H1 (cell line): Measurements from ENCODE around the gene SLC39A9. TPM values are rescaled to one million over a fixed set of nuclear protein-coding genes. Genes with fewer than 3 reads are reported as not detected.

Experiments used
- CTCF ChIA-PET: fragments of 300-600 bp; sonication (Branson Sonifier 250); formaldehyde crosslinking; loops from one replicate; lab custom pipeline; 2021; ENCODE audit not compliant: partially characterized antibody; lab: Charles Lee
- POLR2A ChIA-PET: fragments of 300-600 bp; sonication (Branson Sonifier 250); formaldehyde crosslinking; loops from one replicate; lab custom pipeline; 2021; ENCODE audit warnings: inconsistent platforms; ENCODE audit not compliant: partially characterized antibody; lab: Charles Lee
- DNase-seq, 2 experiments: peaks; one replicate each; pipeline versions ENCODE4 v3.0.0 to v3.0.0-alpha.2; 2010 to 2022; ENCODE audit warnings: low spot score in 2 of 2, low read depth in 1 of 2, mixed read lengths in 1 of 2
- FAIRE-seq: peaks from 2 replicates; lab custom pipeline; 2011; peaks lifted over from hg19 to GRCh38; lab: Jason Lieb, UNC
- H2AFZ ChIP-seq: 2 replicates; pipeline ENCODE4 v1.8.1; 2012; ENCODE audit warnings: low read length, inconsistent platforms
- H2AK5ac ChIP-seq: 2 replicates; pipeline ENCODE4 v1.6.1; 2013; ENCODE audit warnings: low read depth, low read length
- H2BK120ac ChIP-seq: replicated peaks from 2 replicates; pipeline ENCODE3; 2013; ENCODE audit warnings: low read depth, low read length, inconsistent platforms
- H2BK12ac ChIP-seq: 2 replicates; pipeline ENCODE4 v1.6.1; 2013; ENCODE audit warnings: low read depth, low read length
- H2BK15ac ChIP-seq: 2 replicates; pipeline ENCODE4 v1.6.1; 2013; ENCODE audit warnings: low read length
- H2BK20ac ChIP-seq: 2 replicates; pipeline ENCODE4 v1.6.1; 2013; ENCODE audit warnings: low read length
- H2BK5ac ChIP-seq: 2 replicates; pipeline ENCODE4 v1.6.1; 2013; ENCODE audit warnings: low read depth, low read length
- H3K14ac ChIP-seq: 2 replicates; pipeline ENCODE4 v1.6.1; 2013; ENCODE audit warnings: inconsistent platforms; ENCODE audit not compliant: insufficient read length
- H3K18ac ChIP-seq: 2 replicates; pipeline ENCODE4 v1.6.1; 2013; ENCODE audit warnings: low read length; ENCODE audit errors: extremely low read depth
- H3K23ac ChIP-seq: 2 replicates; pipeline ENCODE4 v1.6.1; 2013; ENCODE audit warnings: inconsistent platforms; ENCODE audit not compliant: insufficient read length
- H3K23me2 ChIP-seq: 2 replicates; pipeline ENCODE4 v1.6.1; 2013; ENCODE audit warnings: low read depth, low read length
- H3K27ac ChIP-seq: 2 replicates; pipeline ENCODE4 v1.6.1; 2011; ENCODE audit warnings: low read depth, low read length, inconsistent platforms
- H3K27me3 ChIP-seq, 4 experiments: replicated peaks in 1 of 4; 1 replicate in 1 of 4; 2 replicates in 3 of 4; pipeline versions ENCODE4 v1.6.1 to v1.8.1; 2011 to 2013; ENCODE audit warnings: low read length in 3 of 4, mild to moderate bottlenecking in 3 of 4, inconsistent platforms in 2 of 4, mixed read lengths in 2 of 4, moderate library complexity in 1 of 4; ENCODE audit not compliant: control insufficient read depth in 3 of 4, insufficient read depth in 3 of 4; ENCODE audit errors: extremely low read depth in 1 of 4
- H3K36me3 ChIP-seq, 4 experiments: 2 replicates each; pipeline versions ENCODE4 v1.6.1 to v1.8.1; 2011 to 2013; ENCODE audit warnings: mild to moderate bottlenecking in 4 of 4, low read length in 3 of 4, moderate library complexity in 2 of 4, control low read depth in 1 of 4, inconsistent platforms in 1 of 4; ENCODE audit not compliant: insufficient read depth in 4 of 4, control insufficient read depth in 2 of 4
- H3K4ac ChIP-seq: replicated peaks from 2 replicates; pipeline ENCODE3; 2013; ENCODE audit warnings: low read length, low read depth, mixed read lengths, inconsistent platforms; ENCODE audit not compliant: insufficient read length
- H3K4me1 ChIP-seq, 4 experiments: replicated peaks in 1 of 4; 1 replicate in 1 of 4; 2 replicates in 3 of 4; pipeline versions ENCODE4 v1.6.1 to v1.8.1; 2011 to 2013; ENCODE audit warnings: low read length in 3 of 4, inconsistent platforms in 2 of 4, mixed read lengths in 1 of 4; ENCODE audit not compliant: insufficient read depth in 4 of 4, control insufficient read depth in 3 of 4
- H3K4me2 ChIP-seq, 2 experiments: 2 replicates each; pipeline versions ENCODE4 v1.6.1 to v1.8.1; 2011 to 2013; ENCODE audit warnings: low read depth in 2 of 2, low read length in 2 of 2, control low read depth in 1 of 2, inconsistent platforms in 1 of 2, mild to moderate bottlenecking in 1 of 2; ENCODE audit not compliant: insufficient read depth in 1 of 2
- H3K4me3 ChIP-seq, 4 experiments: fragments of 200-600, 300-600 bp in 1 of 4; sonication (generic), shearing (Covaris generic), sonication (Bioruptor Twin) in 1 of 4; 2 replicates each; pipeline versions ENCODE4 v1.5.1 to v1.8.1; 2011 to 2016; ENCODE audit warnings: low read length in 4 of 4, low read depth in 3 of 4, control low read depth in 2 of 4, inconsistent platforms in 2 of 4, mild to moderate bottlenecking in 2 of 4, mixed read lengths in 1 of 4, moderate library complexity in 1 of 4; ENCODE audit not compliant: insufficient read depth in 2 of 4; ENCODE audit errors: extremely low read depth in 1 of 4
- H3K56ac ChIP-seq: replicated peaks from 2 replicates; pipeline ENCODE3; 2013; ENCODE audit warnings: low read depth, mild to moderate bottlenecking, mixed read lengths, low read length, inconsistent platforms; ENCODE audit not compliant: insufficient read length
- H3K79me1 ChIP-seq: 2 replicates; pipeline ENCODE4 v1.6.1; 2013; ENCODE audit warnings: low read depth, low read length, control low read depth
- H3K79me2 ChIP-seq, 2 experiments: 2 replicates each; pipeline versions ENCODE4 v1.6.1 to v1.8.1; 2012 to 2013; ENCODE audit warnings: low read length in 2 of 2, mild to moderate bottlenecking in 2 of 2, inconsistent platforms in 1 of 2; ENCODE audit not compliant: insufficient read depth in 2 of 2, control insufficient read depth in 1 of 2
- H3K9ac ChIP-seq, 4 experiments: replicated peaks in 1 of 4; 1 replicate in 1 of 4; 2 replicates in 3 of 4; pipeline versions ENCODE4 v1.6.1 to v1.8.1; 2011 to 2013; ENCODE audit warnings: low read depth in 3 of 4, low read length in 3 of 4, control low read depth in 2 of 4, mild to moderate bottlenecking in 2 of 4, moderate library complexity in 2 of 4, inconsistent platforms in 1 of 4; ENCODE audit errors: extremely low read depth in 1 of 4
- H3K9me3 ChIP-seq, 2 experiments: 2 replicates each; pipeline versions ENCODE4 v1.6.1 to v1.8.1; 2012 to 2013; ENCODE audit warnings: mild to moderate bottlenecking in 2 of 2, moderate library complexity in 2 of 2, control low read depth in 1 of 2, inconsistent platforms in 1 of 2, low read depth in 1 of 2, low read length in 1 of 2, mixed read lengths in 1 of 2; ENCODE audit not compliant: insufficient read depth in 2 of 2
- H4K20me1 ChIP-seq, 2 experiments: replicated peaks in 1 of 2; 2 replicates each; pipeline versions ENCODE3 to v1.8.1; 2011 to 2013; ENCODE audit warnings: inconsistent platforms in 2 of 2, low read length in 2 of 2, mild to moderate bottlenecking in 1 of 2; ENCODE audit not compliant: insufficient read depth in 2 of 2, control insufficient read depth in 1 of 2
- H4K5ac ChIP-seq: 2 replicates; pipeline ENCODE4 v1.6.1; 2013; ENCODE audit warnings: low read length, low read depth, mixed read lengths, inconsistent platforms; ENCODE audit not compliant: insufficient read length
- H4K8ac ChIP-seq: 2 replicates; pipeline ENCODE4 v1.8.0; 2013; ENCODE audit warnings: mild to moderate bottlenecking, moderate library complexity, low read length, inconsistent platforms; ENCODE audit not compliant: insufficient read depth; ENCODE audit errors: extremely low read depth
- H4K91ac ChIP-seq: replicated peaks from 2 replicates; pipeline ENCODE3; 2013; ENCODE audit warnings: low read length, mixed read lengths, inconsistent platforms; ENCODE audit not compliant: insufficient read length
- ASH2L ChIP-seq: fragments of 200-600, 300-600 bp; sonication (generic); IDR thresholded peaks from one replicate; pipeline ENCODE4 v1.7.1; 2017; ENCODE audit warnings: low read length
- BCL11A ChIP-seq, 2 experiments: IDR thresholded peaks; one replicate each; pipeline ENCODE4 v1.6.1; 2011; ENCODE audit warnings: low read depth in 2 of 2, low read length in 2 of 2, mild to moderate bottlenecking in 2 of 2
- E2F6 ChIP-seq: IDR thresholded peaks from 2 replicates; pipeline ENCODE4 v1.6.1; 2012; ENCODE audit warnings: inconsistent platforms
- MAFK ChIP-seq: IDR thresholded peaks from 2 replicates; pipeline ENCODE4 v1.6.1; 2012; ENCODE audit warnings: low read depth, mild to moderate bottlenecking, improper control_type of control experiment, low read length
- RNF2 ChIP-seq: fragments of 200-900, 300-1000 bp; sonication (generic); IDR thresholded peaks from 2 replicates; pipeline ENCODE4 v1.7.1; 2016; ENCODE audit warnings: borderline replicate concordance, low read depth, mild to moderate bottlenecking, antibody characterized with exemption, low read length; ENCODE audit not compliant: poor library complexity, severe bottlenecking; ENCODE audit errors: missing control alignments
- RXRA ChIP-seq: IDR thresholded peaks from 2 replicates; pipeline ENCODE4 v1.6.1; 2011; ENCODE audit warnings: low read depth, mild to moderate bottlenecking, low read length, moderate library complexity; ENCODE audit not compliant: insufficient read depth
- SP2 ChIP-seq: IDR thresholded peaks from 2 replicates; pipeline ENCODE4 v1.6.1; 2012; ENCODE audit warnings: mild to moderate bottlenecking, low read length, inconsistent platforms
- SP4 ChIP-seq: IDR thresholded peaks from 2 replicates; pipeline ENCODE4 v1.6.1; 2012; ENCODE audit warnings: low read length, inconsistent platforms
- TAF7 ChIP-seq: optimal IDR thresholded peaks from 2 replicates; pipeline ENCODE3; 2011; ENCODE audit warnings: low read depth, mild to moderate bottlenecking, inconsistent platforms, low read length, moderate library complexity, borderline replicate concordance
- WGBS, 2 experiments: shearing (Covaris generic) in 1 of 2; methylation state at CpG; one replicate each; pipeline versions ENCODE4 v1.1.6 to v1.1.7; 2013 to 2015; ENCODE audit warnings: low lambda C conversion rate in 2 of 2, mixed read lengths in 2 of 2, inconsistent platforms in 1 of 2, low coverage in 1 of 2, missing lambda C conversion rate in 1 of 2; ENCODE audit not compliant: insufficient replicate concordance in 2 of 2, insufficient coverage in 1 of 2, insufficient read length in 1 of 2; ENCODE audit errors: extremely low coverage in 1 of 2, missing lambda C conversion rate in 1 of 2; 5-methylcytosine and 5-hydroxymethylcytosine counted together
- polyA plus RNA-seq, 7 experiments: library from polyadenylated mRNA; depleted of rRNA in 3 of 7; stranded (reverse) in 5 of 7; unstranded in 2 of 7; fragments of >200 nt in 5 of 7; fragments of 200-250 nt in 2 of 7; gene quantifications; 1 replicate in 5 of 7; 2 replicates in 1 of 7; 4 replicates in 1 of 7; pipeline versions ENCODE4 v1.2.1 to v1.2.3, GENCODE V29; 2011 to 2013; ENCODE audit warnings: missing spikeins in 2 of 7, mixed read lengths in 2 of 7
- total RNA-seq: library from RNA; stranded (reverse); fragmentation: NEBNext Ultra II Directional; extraction: Animal tissue kit (Norgen Biotek cat#: 25700); gene quantifications from 2 replicates; pipeline ENCODE4 v1.2.1, GENCODE V29; 2021

The SLC39A9 gene
- total and polyA plus RNA-seq, 2 of the 8 experiments (the other 6 are each of a cell fraction or from before 2014, with no cell fraction given) = 31.0 to 44.2 TPM

GRCh38 chr14:69355607-69356281 is 42.7 kb upstream of the SLC39A9 start:
- H3K79me2 ChIP-seq = no peaks in the 10 kb centered on the region
- no peak overlapping the region for H3K9ac ChIP-seq
- H2BK120ac ChIP-seq = no peak overlapping the region
- H3K4ac ChIP-seq = no peak overlapping the region
- no peak overlapping the region for H3K18ac ChIP-seq
- no peak overlapping the region for H3K4me2 ChIP-seq
- FAIRE-seq (no peak), DNase-seq (no peak)
- H2AFZ ChIP-seq = no peak overlapping the region
- H4K20me1 ChIP-seq = peaks cover 0 to 1% of the 10 kb centered on the region in 2 experiments
- H3K36me3 ChIP-seq = no peaks in the 10 kb centered on the region
- H3K9me3 ChIP-seq = no peaks in the 10 kb centered on the region
- no peak overlapping the region for H4K91ac ChIP-seq
- no peak overlapping the region for H2BK20ac ChIP-seq
- no peaks in the 10 kb centered on the region for H3K23me2 ChIP-seq
- 87% methylated on average over 6 of the region's 6 CpGs; no CpG with 5 or more reads in 1 of the 2 experiments for WGBS, 2 experiments
- TF ChIP-seq ASH2L (no peak), TAF7 (no peak), RXRA (no peak), E2F6 (no peak), MAFK (no peak), SP4 (no peak), RNF2 (no peak), SP2 (no peak), BCL11A (IDR thresholded peaks at IDR 0.05; ENCODE audit: low read depth in 2 of 2, low read length in 2 of 2) (no peak)
- H3K14ac ChIP-seq = no peak overlapping the region
- no peak overlapping the region for H3K4me3 ChIP-seq
- no peak overlapping the region for H2BK12ac ChIP-seq
- no peak overlapping the region for H2AK5ac ChIP-seq
- H4K8ac ChIP-seq = no peak overlapping the region
- no peak overlapping the region for H3K27ac ChIP-seq
- CTCF ChIA-PET = interaction anchor here (1.9 to 6.2 kb wide), 3 partner anchors 9 to 113 kb away, joined by 5 to 54 read pairs (median 24); no protein-coding TSS in a partner anchor
- no peaks in the 10 kb centered on the region; the same call in 1 of the 2 replicates for H3K79me1 ChIP-seq
- H3K23ac ChIP-seq = no peak overlapping the region
- no peak overlapping the region for H2BK15ac ChIP-seq
- H4K5ac ChIP-seq = no peak overlapping the region
- H2BK5ac ChIP-seq = no peak overlapping the region
- H3K4me1 ChIP-seq = peaks cover 0 to 4% (median under 1%) of the 10 kb centered on the region in 4 experiments; a peak in 2 of 7 replicates
- no peak overlapping the region for H3K56ac ChIP-seq
- no peaks in the 10 kb centered on the region for H3K27me3 ChIP-seq
- POLR2A ChIA-PET = interaction anchor here (1.2 kb wide), 1 partner anchor 33 kb away, joined by 3 read pairs; no protein-coding TSS in a partner anchor
